ENCODE results near the gene TESK1.
"Not testable (repeated sequence)": the region's sequence is repeated elsewhere in the genome, so short reads cannot be mapped to it uniquely, and the experiment has no call there.

The TESK1 gene

GRCh38 chr9:35645736-35646135, 40.7 kb downstream of the TESK1 start:
- DNase-seq (ENCODE audit: low read depth in 1 of 2, low spot score in 1 of 2) = not testable (repeated sequence)

GRCh38 chr9:35646153-35646532, 41.1 kb downstream of the TESK1 start:
- no peak for DNase-seq (ENCODE audit: low read depth in 1 of 2, low spot score in 1 of 2)

GRCh38 chr9:35646533-35647265, 41.6 kb downstream of the TESK1 start:
- peak; percentile 74 to 86 for DNase-seq (ENCODE audit: low read depth in 1 of 2, low spot score in 1 of 2)

- peak in 1 of 2 donors; percentile 22 for DNase-seq (ENCODE audit: low read depth in 1 of 2, low spot score in 1 of 2)
These were observed 44.6 kb downstream of the TESK1 start for GRCh38 chr9:35649431-35650340.

- no peak for DNase-seq (ENCODE audit: low read depth in 1 of 2, low spot score in 1 of 2)
These were observed 45.5 kb downstream of the TESK1 start, which contains the start of gene SIT1 for GRCh38 chr9:35650341-35651158. Gene SIT1, minus strand, starts transcription at chr9:35650931. Its CDS starts 78 bp downstream, at chr9:35650853.

GRCh38 chr9:35651956-35652828, 47.1 kb downstream of the TESK1 start:
- DNase-seq (ENCODE audit: low read depth in 1 of 2, low spot score in 1 of 2) = no peak

GRCh38 chr9:35652829-35653209, 47.8 kb downstream of the TESK1 start:
- no peak for DNase-seq (ENCODE audit: low read depth in 1 of 2, low spot score in 1 of 2)

- DNase-seq (ENCODE audit: low read depth in 1 of 2, low spot score in 1 of 2) = no peak
These were observed 48.5 kb downstream of the TESK1 start for GRCh38 chr9:35653611-35654010.

- DNase-seq (ENCODE audit: low read depth in 1 of 2, low spot score in 1 of 2) = no peak
These were observed 51.3 kb downstream of the TESK1 start for GRCh38 chr9:35656348-35656747.

GRCh38 chr9:35656831-35657545, 51.9 kb downstream of the TESK1 start:
- no peak for DNase-seq (ENCODE audit: low read depth in 1 of 2, low spot score in 1 of 2)

GRCh38 chr9:35657546-35658136, 52.6 kb downstream of the TESK1 start, which contains the start of gene RMRP:
Gene RMRP, minus strand, starts transcription at chr9:35658019.
- DNase-seq (ENCODE audit: low read depth in 1 of 2, low spot score in 1 of 2) = peak; percentile 56 to 86

GRCh38 chr9:35658137-35658967, 53.3 kb downstream of the TESK1 start, which contains the start of gene CCDC107:
Gene CCDC107, plus strand, starts transcription at chr9:35658292. Its CDS starts 88 bp downstream, at chr9:35658380.
- peak; percentile 63 to 80 for DNase-seq (ENCODE audit: low read depth in 1 of 2, low spot score in 1 of 2)

GRCh38 chr9:35658968-35659220, 53.8 kb downstream of the TESK1 start:
- no peak for DNase-seq (ENCODE audit: low read depth in 1 of 2, low spot score in 1 of 2)

- no peak for DNase-seq (ENCODE audit: low read depth in 1 of 2, low spot score in 1 of 2)
These were observed 54.3 kb downstream of the TESK1 start for GRCh38 chr9:35659340-35659739.
